ENCODE data around the gene INF2.
"Not testable (repeated sequence)": the region's sequence is repeated elsewhere in the genome, so short reads cannot be mapped to it uniquely, and the experiment has no call there.

GRCh38 chr14:104662472-104662871, 26.9 kb upstream of the INF2 start:
- not testable (repeated sequence) for TF ChIP-seq ZNF384 (IDR thresholded peaks at IDR 0.05); LEF1 (IDR thresholded peaks at IDR 0.05; ENCODE audit: borderline replicate concordance); FOXA1 (IDR thresholded peaks at IDR 0.05)

All from HEK293T (cell line).